Testis (tissue), 2 donors: ENCODE results near the gene FBXW7.

Experiments used
- CTCF ChIP-seq, 3 experiments: fragments of 450-650 bp in 2 of 3; fragments of 200-600 bp in 1 of 3; sonication (generic) in 1 of 3; IDR thresholded peaks; one replicate each; pipeline ENCODE4 v1.5.1; 2016 to 2019; ENCODE audit warnings: antibody characterized with exemption in 3 of 3, mild to moderate bottlenecking in 2 of 3, moderate library complexity in 1 of 3
- POLR2A ChIP-seq: fragments of 450-650 bp; IDR thresholded peaks from one replicate; pipeline ENCODE4 v1.6.1; 2017; ENCODE audit warnings: antibody characterized with exemption, mild to moderate bottlenecking, moderate library complexity

GRCh38 chr4:152500800-152501434, 35.0 kb downstream of the FBXW7 start:
- TF ChIP-seq CTCF (IDR thresholded peaks at IDR 0.05): peak; percentile 52 to 86 (median 53)
- TF ChIP-seq POLR2A: no peak
